ENCODE measurements around the gene PRAMEF33.
A peak's percentile ranks its signal among the peaks of the same experiment; 100 is the strongest.
"Not testable (repeated sequence)": the region's sequence is repeated elsewhere in the genome, so short reads cannot be mapped to it uniquely, and the experiment has no call there.

Gene PRAMEF33, protein sequence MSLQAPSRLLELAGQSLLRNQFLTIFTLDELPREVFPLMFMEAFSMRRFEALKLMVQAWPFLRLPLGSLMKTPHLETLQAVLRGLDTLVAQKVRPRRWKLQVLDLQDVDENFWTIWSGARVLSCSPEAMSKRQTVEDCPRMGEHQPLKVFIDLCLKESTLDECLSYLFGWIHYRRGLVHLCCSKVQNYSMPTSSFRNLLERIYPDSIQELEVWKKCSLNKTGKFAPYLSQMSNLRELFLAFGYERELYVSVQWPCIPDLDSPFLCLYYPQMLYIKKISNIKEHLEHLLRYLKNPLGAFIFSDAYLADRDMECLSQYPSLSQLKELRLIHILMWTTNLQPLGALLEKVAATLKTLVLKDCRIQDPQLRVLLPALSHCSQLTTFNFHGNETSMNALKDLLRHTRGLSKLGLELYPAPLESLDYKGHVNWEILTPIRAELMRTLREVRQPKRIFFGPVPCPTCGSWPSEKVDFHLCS

GRCh38 chr1:13303239-13303638, at the start of gene PRAMEF33:
Gene PRAMEF33, plus strand, starts transcription at chr1:13303539. Its CDS starts 2,416 bp downstream, at chr1:13305955.
- DNase-seq = not testable (repeated sequence)

DNA sequence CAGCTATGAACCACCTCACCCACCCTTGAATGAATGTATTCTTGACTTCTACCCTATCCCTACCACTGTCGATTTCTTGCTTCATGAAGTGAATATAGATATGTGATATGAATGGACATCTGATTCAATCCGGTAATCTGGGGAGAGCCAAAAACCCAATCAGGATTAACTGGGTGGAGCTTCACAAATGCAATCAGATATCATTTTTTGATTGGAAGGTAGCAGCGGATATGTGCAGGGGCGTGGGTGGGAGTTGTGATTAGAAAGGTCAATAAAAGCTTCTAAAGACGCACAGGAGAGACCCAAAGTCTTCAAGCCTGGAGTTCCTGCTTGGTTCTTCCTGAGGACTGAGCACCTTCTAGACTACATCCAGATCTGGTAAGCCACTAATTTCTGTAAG, 49.4 kb upstream of the PRAMEF33 start, which contains the start of gene PRAMEF5:
TSS of gene PRAMEF5 (plus strand) at position 301 of the 400 bp plus-strand sequence. CDS start 5,071 bp downstream, outside the sequence.
- not testable (repeated sequence) for DNase-seq

GRCh38 chr1:13265124-13265523, 38.2 kb upstream of the PRAMEF33 start:
- DNase-seq = not testable (repeated sequence)

DNA sequence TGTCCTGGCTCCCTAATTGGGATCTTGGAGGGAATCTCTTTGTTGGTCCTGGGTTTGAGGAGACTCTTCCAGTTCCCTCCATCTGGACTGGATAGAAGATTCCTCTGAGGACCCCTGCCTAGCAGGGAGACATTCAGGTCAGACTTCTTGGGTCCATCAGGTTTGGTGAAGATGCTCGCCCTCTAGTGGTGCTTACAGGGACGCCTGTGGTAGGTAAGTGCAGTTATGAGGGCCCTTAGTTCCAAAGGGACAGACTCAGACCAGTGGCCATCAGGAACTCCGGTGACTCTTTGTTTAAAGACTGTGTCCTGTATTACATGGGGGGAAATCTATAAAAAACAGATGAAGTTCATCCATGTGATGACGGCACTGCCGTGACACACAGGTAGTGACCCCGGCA, 26.3 kb upstream of the PRAMEF33 start:
- DNase-seq = not testable (repeated sequence)

DNA sequence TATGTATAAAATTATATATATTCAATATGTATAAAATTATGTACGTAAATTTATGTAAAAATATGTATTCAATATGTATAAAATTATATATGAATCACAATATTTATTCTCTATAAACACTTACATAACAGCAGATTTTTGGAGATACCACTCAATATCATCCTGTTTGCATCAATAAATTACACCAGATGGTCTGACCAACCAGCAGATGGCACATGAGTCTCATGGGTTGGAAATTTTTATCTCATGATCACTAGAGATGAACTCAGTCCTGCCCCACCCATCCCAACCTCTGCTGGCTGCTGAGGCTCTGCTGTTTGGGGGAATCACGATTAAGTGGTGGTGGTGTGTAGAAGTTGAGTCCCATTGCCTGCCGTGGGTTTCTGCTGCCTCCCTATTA, 23.7 kb upstream of the PRAMEF33 start:
- not testable (repeated sequence) for DNase-seq

DNA sequence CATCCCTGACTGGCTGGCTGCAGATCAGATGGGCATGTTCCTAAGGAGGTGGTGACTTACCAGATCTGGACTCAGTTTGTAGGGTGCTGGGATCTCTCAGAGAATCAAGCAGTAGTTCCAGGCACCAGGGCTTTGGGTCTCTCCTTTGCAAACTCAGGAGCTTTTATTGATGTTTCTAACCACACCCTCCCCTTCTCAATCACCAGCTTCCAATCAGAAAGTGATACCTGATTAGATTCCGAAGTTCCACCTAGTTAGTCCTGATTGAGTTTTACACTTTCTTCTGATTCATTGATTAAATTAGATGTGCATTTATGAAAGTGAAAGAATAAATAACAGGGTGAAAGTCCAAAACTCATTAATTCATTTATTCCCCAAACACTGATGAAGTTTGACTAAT, 18.3 kb upstream of the PRAMEF33 start, which contains the start of gene PRAMEF8:
TSS of gene PRAMEF8 (minus strand) at position 101 of the 400 bp plus-strand sequence. CDS start 1,046 bp downstream, outside the sequence.
- not testable (repeated sequence) for DNase-seq

DNA sequence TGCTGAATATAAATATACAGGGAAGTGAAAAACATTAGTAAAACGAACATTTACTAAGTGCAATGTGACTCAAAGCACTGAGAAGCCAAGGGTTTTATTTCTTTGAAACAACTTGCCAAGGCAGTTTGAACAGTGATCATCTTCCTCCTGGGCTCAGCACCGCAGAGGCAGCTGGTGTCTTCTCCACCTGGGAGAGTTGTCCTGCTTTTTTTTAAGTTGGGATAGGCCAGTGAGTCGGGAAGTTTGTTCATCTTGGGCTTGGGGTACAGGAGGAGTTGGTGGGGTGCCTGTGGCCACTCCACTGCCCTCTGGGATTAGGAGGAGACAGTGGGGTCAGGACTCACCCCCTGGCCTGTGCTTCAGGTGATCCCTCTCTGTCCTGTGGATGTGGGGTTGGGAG, 14.3 kb upstream of the PRAMEF33 start:
- not testable (repeated sequence) for DNase-seq

DNA sequence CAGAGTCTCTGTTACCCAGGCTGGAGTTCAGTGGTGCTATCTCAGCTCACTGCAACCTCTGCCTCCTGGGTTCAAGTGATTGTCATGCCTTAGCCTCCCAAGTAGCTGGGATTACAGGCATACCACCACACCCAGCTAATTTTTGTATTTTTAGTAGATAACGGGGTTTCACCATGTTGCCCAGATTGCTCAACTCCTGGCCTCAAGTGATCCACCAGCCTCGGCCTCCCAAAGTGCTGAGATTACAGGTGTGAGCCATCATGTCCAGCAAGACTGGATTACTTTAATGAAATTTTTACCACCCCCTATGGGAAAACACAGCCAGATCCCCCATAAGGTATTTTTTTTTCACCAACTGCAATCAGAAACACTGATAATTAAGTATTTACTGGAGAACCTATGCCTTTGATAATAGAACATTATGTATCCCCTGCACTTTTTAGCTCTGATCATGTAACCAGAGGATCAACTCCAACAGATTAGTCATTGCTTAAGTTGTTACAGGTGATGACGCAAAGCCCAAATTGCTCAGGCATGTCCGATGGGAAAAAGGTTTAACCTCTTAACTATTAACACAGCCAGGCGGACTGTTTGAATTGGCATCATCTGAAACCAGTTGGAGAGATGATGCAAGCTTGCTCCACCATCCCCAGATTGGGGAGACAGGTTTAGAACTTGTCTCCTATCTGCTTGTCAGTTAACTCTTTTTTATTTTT, 6.0 kb upstream of the PRAMEF33 start:
- not testable (repeated sequence) for DNase-seq

DNA sequence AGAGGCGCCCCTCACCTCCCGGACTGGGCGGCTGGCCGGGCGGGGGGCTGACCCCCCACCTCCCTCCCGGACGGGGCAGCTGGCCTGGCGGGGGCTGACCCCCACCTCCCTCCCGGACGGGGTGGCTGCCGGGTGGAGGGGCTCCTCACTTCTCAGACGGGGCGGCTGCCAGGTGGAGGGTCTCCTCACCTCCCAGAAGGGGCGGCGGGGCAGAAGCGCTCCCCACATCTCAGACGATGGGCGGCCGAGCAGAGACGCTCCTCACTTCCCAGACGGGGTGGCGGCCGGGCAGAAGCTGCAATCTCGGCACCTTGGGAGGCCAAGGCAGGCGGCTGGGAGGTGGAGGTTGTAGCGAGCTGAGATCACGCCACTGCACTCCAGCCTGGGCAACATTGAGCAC, 4.6 kb upstream of the PRAMEF33 start:
- DNase-seq = not testable (repeated sequence)

DNA sequence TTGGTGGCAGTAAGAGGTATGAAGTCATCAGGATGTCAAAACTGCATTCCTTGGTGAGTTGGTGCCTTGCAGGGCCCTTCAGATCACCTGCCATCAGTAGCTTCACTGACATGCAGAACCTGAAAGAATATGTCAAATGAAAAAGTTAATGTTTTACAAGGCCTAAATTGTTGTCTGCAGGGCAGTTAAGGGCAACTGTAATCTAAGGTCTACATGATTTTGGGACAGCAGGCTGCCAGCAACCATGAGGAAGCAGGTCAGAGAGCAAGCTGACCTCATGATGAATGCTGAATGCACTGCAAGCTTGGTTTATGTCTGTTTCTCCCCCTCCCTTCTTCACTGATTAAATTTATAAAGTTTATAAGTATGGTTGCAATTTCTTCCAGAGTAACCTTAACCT, 1.1 kb upstream of the PRAMEF33 start:
- not testable (repeated sequence) for DNase-seq

- not testable (repeated sequence) for DNase-seq
Observed at GRCh38 chr1:13315281-13315680, 11.9 kb downstream of the PRAMEF33 start, which contains the start of gene PRAMEF15. Gene PRAMEF15, plus strand, starts transcription at chr1:13315581. Its CDS starts 2,827 bp downstream, at chr1:13318408.

GRCh38 chr1:13342496-13342895, 39.2 kb downstream of the PRAMEF33 start:
- DNase-seq = not testable (repeated sequence)

GRCh38 chr1:13347034-13347433, 43.7 kb downstream of the PRAMEF33 start, which contains the start of gene PRAMEF14:
Gene PRAMEF14, minus strand, starts transcription at chr1:13347134. Its CDS starts 1,820 bp downstream, at chr1:13345314.
- DNase-seq = not testable (repeated sequence)

GRCh38 chr1:13353476-13353875, 50.1 kb downstream of the PRAMEF33 start:
- DNase-seq = not testable (repeated sequence)

DNA sequence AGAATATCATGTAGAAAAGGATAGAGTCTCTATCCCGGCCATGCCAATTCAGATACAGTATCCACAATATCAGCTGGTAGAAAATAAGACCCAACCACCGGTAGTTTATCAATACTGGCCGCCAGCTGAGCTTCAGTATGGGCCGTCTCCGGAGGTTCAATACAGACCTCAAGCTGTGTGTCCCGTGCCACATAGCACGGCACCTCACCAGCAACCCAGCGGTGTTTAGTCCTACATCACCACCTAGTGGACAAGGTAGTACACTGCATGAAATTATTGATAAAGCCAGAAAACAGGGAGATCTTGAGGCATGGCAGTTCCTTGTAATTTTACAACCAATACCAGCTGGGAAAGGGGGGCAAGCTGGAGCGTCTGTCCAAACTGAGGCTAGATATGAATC, 51.1 kb downstream of the PRAMEF33 start:
- not testable (repeated sequence) for DNase-seq

GRCh38 chr1:13356774-13357173, 53.4 kb downstream of the PRAMEF33 start:
- peak; percentile 15 for DNase-seq
